Measurements from ENCODE around the gene RIN3.

GRCh38 chr14:92686900-92687427 is 173.4 kb downstream of the RIN3 start:
- TF ChIP-seq POLR2AphosphoS5 (IDR thresholded peaks at IDR 0.05) (peak; percentile 63 to 82 (median 76)), POLR2A (IDR thresholded peaks at IDR 0.05) (no peak), CTCF (IDR thresholded peaks at IDR 0.05 in 8 of 11, conservative IDR thresholded peaks at IDR 0.05 in 3 of 11) (peak; percentile 50 to 100 (median 89))

All from spleen (tissue), 7 donors.